OCI-LY7 (cell line): Measurements from ENCODE around the gene SAMD13.

Source experiments
- CTCF ChIP-seq: fragments of 200-600 bp; sonication (generic); conservative IDR thresholded peaks from 2 replicates; pipeline ENCODE4 v1.5.1; 2014; ENCODE audit warnings: mild to moderate bottlenecking, antibody characterized with exemption, low read length, moderate library complexity, mixed read lengths
- EZH2phosphoT487 ChIP-seq: fragments of 200-600 bp; sonication (generic); IDR thresholded peaks from 2 replicates; pipeline ENCODE4 v1.6.1; 2018; ENCODE audit warnings: low read depth, borderline replicate concordance, mild to moderate bottlenecking, mixed run types, antibody characterized with exemption, low read length, moderate library complexity, mixed read lengths

- TF ChIP-seq CTCF = no peak
- no peak for TF ChIP-seq EZH2phosphoT487
Observed at GRCh38 chr1:84269306-84269705, 32.2 kb upstream of the SAMD13 start.
